DND-41 (cell line): ENCODE data around the gene CTSD.

Source experiments
- CTCF ChIP-seq: IDR thresholded peaks from 2 replicates; pipeline ENCODE4 v1.5.1; 2012; ENCODE audit warnings: borderline replicate concordance, low read length, moderate library complexity, mild to moderate bottlenecking; ENCODE audit not compliant: poor library complexity, severe bottlenecking; ENCODE audit errors: extremely low read depth
- EZH2 ChIP-seq: IDR thresholded peaks from 3 replicates; pipeline ENCODE4 v1.6.1; 2012; ENCODE audit warnings: borderline replicate concordance, low read depth, mild to moderate bottlenecking, moderate library complexity, low read length, inconsistent platforms; ENCODE audit not compliant: severe bottlenecking

- TF ChIP-seq CTCF (no peak), EZH2 (no peak)
Measured at GRCh38 chr11:1774886-1775285, 11.2 kb upstream of the CTSD start.
